HL-60 (cell line): Measurements from ENCODE around the gene POLR2A.

Source experiments
- DNase-seq, 2 experiments: peaks; one replicate each; pipeline ENCODE4 v3.0.0-alpha.2; 2010 to 2020; ENCODE audit warnings: low read depth in 1 of 2, low spot score in 1 of 2
- H3K27ac ChIP-seq: fragments of 250-450 bp; sonication (Bioruptor Pico); replicated peaks from 2 replicates; pipeline ENCODE4 v1.5.1; 2020; ENCODE audit warnings: mild to moderate bottlenecking, moderate library complexity
- H3K27me3 ChIP-seq: fragments of 250-450 bp; sonication (Bioruptor Pico); 2 replicates; pipeline ENCODE4 v1.5.1; 2021; ENCODE audit warnings: mild to moderate bottlenecking, moderate library complexity; ENCODE audit not compliant: insufficient read depth, poor library complexity, severe bottlenecking
- H3K4me3 ChIP-seq: replicated peaks from 2 replicates; pipeline ENCODE4 v1.5.1; 2011; ENCODE audit warnings: mild to moderate bottlenecking, control low read depth, low read length; ENCODE audit not compliant: insufficient read depth
- CTCF ChIP-seq: IDR thresholded peaks from one replicate; pipeline ENCODE4 v1.5.1; 2011; ENCODE audit warnings: low read length, control low read depth, inconsistent platforms; ENCODE audit not compliant: insufficient read depth
- GABPA ChIP-seq: IDR thresholded peaks from 2 replicates; pipeline ENCODE4 v1.6.1; 2012; ENCODE audit warnings: low read depth
- POLR2AphosphoS5 ChIP-seq: IDR thresholded peaks from 2 replicates; pipeline ENCODE4 v1.6.1; 2012; ENCODE audit warnings: low read depth
- REST ChIP-seq: IDR thresholded peaks from 2 replicates; pipeline ENCODE4 v1.6.1; 2012; ENCODE audit warnings: low read depth; ENCODE audit not compliant: insufficient replicate concordance
- SPI1 ChIP-seq: IDR thresholded peaks from 2 replicates; pipeline ENCODE4 v1.6.1; 2012; ENCODE audit warnings: low read depth, mild to moderate bottlenecking, borderline replicate concordance

Gene POLR2A

GRCh38 chr17:7437369-7437863 lies 46.8 kb upstream of the POLR2A start:
- Histone ChIP-seq H3K27ac (no peak overlapping the region), H3K27me3 (peaks cover 8% of the 10 kb centered on the region), H3K4me3 (peak overlapping the region; percentile 14; the same call in 1 of the 2 replicates)
- no peak for DNase-seq
- TF ChIP-seq REST (no peak), SPI1 (no peak), POLR2AphosphoS5 (no peak), CTCF (no peak), GABPA (no peak)

- H3K4me3 ChIP-seq: peak overlapping the region; percentile 17; the same call in 1 of the 2 replicates
- peaks cover 8% of the 10 kb centered on the region for H3K27me3 ChIP-seq
- peak; percentile 26 to 60 for DNase-seq
- H3K27ac ChIP-seq: no peak overlapping the region
- no peak for TF ChIP-seq REST
Measured at GRCh38 chr17:7437950-7438614, 46.1 kb upstream of the POLR2A start.

GRCh38 chr17:7438656-7439460 lies 45.3 kb upstream of the POLR2A start:
- Histone ChIP-seq H3K27me3 (peaks cover 8% of the 10 kb centered on the region), H3K27ac (no peak overlapping the region), H3K4me3 (no peak overlapping the region; the same call in 1 of the 2 replicates)
- TF ChIP-seq POLR2AphosphoS5: no peak
- TF ChIP-seq GABPA: no peak
- TF ChIP-seq CTCF: no peak
- no peak for TF ChIP-seq SPI1
- no peak for TF ChIP-seq REST
- DNase-seq: no peak
